GM12872 (cell line): Measurements from ENCODE around the gene SMAD6.

Experiments used
- TF ChIP-seq, protein P1 (sequence below): IDR thresholded peaks from 3 replicates; pipeline ENCODE4 v1.5.1; 2011; ENCODE audit warnings: low read depth, mild to moderate bottlenecking, low read length, moderate library complexity; ENCODE audit not compliant: insufficient read depth

SMAD6 gene

DNA sequence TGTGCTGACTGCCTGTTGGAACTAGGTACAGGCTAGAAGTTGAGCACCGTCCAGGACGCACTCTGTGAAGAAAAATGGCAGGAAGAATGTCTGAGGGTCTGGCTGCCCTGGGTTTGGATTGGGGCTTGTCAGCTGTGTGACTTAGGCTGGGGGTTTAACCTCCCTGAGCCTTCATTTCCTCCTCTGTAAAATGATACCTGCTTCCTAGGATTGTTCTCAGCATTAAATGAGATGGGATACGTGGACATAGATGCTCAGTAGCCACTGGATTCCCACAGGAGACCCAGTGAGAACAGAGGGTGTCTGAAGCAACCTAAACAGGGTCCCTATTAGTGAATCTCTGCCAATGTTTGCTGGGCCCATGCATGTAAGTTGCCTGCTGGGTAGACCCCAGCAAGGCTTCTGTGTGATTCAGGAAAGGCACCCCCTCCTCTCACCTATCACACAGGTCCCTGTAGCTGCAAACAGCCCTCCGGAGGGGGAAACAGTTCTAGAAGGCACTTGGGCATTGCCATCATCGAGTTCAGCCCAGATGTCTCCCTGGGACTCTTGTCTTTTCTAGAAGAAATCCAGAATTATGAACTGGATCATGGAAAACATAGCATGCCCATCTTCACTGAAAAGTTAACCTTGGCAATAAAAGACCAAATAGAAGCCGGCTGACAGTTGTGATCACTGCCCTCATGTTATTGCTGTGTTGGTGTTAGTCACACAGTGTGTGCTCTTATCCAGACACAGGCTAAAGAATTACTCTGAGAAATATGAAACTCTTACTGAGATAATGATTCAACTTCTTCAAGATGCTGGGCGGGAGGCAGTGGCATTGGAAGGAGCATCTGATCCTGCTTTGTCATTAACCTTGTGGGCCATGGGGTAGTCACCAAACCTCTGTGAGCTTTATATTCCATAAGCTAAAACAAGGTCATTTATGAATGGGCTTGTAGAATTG lies 64.5 kb downstream of the SMAD6 start:
- TF ChIP-seq, protein P1, sequence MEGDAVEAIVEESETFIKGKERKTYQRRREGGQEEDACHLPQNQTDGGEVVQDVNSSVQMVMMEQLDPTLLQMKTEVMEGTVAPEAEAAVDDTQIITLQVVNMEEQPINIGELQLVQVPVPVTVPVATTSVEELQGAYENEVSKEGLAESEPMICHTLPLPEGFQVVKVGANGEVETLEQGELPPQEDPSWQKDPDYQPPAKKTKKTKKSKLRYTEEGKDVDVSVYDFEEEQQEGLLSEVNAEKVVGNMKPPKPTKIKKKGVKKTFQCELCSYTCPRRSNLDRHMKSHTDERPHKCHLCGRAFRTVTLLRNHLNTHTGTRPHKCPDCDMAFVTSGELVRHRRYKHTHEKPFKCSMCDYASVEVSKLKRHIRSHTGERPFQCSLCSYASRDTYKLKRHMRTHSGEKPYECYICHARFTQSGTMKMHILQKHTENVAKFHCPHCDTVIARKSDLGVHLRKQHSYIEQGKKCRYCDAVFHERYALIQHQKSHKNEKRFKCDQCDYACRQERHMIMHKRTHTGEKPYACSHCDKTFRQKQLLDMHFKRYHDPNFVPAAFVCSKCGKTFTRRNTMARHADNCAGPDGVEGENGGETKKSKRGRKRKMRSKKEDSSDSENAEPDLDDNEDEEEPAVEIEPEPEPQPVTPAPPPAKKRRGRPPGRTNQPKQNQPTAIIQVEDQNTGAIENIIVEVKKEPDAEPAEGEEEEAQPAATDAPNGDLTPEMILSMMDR: no peak

DNA sequence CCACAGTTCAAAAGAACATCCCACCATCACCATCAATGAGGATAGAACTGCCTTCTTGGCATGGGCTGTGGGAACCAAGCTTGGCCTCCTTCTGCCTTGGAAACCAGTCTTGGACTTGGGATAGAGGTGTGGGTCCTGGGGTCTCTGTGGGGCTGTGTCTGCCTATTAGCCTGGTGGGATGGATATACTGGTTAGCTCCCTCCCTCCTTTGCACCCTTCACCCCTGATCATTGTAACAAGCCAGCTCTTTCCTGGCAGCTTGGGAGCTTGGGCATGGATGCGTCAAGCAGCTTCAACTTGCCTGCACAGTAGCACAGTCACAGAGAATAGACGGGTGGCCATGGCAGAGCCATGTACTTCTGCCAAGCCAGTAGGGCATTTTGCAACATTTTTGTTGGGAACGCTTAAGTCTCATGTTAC lies 65.2 kb downstream of the SMAD6 start:
- TF ChIP-seq, protein P1: no peak

DNA sequence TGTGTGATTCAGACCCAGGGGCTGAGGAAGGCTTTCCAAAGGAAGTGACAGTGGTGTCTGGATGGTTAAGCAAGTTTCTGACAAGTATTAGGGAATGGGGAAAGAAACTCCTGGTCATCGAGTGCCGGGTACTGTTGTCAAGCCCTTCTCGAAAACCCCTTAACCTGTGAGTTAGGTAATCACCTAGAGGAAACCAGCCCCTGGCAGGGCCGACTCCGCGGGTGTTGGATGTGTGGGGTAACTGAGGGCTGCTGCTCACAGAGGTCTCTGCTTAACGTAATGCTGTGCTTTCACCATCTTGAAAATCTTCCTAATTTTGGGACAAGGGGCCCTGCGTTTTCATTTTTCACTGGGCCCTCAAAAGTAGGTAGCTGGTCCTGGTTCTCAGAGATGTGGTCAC lies 67.0 kb downstream of the SMAD6 start:
- TF ChIP-seq, protein P1: no peak

GRCh38 chr15:66770518-66771350 lies 68.7 kb downstream of the SMAD6 start:
- TF ChIP-seq, protein P1: no peak

DNA sequence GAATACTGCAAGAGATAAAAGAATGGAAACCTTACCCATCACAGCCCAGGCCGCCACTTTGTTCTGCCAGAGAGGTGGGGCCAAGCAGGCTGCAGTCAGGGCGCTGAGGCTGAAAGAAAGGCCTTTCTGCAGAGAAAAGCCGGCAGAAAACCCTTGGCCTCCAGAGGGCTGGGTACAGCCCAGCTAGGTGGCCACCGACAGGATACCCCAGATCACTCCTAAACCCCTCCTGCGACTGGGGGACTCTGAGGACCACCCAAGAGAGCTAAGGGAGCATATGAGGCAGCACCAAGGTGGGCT lies 69.3 kb downstream of the SMAD6 start:
- TF ChIP-seq, protein P1: no peak

GRCh38 chr15:66772604-66773128 lies 70.6 kb downstream of the SMAD6 start:
- TF ChIP-seq, protein P1: no peak

- TF ChIP-seq, protein P1: no peak
Measured at GRCh38 chr15:66773129-66773873, 71.3 kb downstream of the SMAD6 start.
